Peyer's patch (tissue), 4 donors: ENCODE results near the gene CHRNA5.

Experiments used
- CTCF ChIP-seq, 6 experiments: fragments of 450-650 bp in 4 of 6; fragments of 200-600 bp in 2 of 6; sonication (generic) in 1 of 6; IDR thresholded peaks; one replicate each; pipeline ENCODE4 v1.5.1; 2017 to 2019; ENCODE audit warnings: antibody characterized with exemption in 6 of 6, mild to moderate bottlenecking in 3 of 6, moderate library complexity in 1 of 6
- POLR2A ChIP-seq, 2 donors: fragments of 450-650 bp; IDR thresholded peaks; one replicate each; pipeline ENCODE4 v1.5.1; 2017; ENCODE audit warnings: antibody characterized with exemption in 2 of 2, mild to moderate bottlenecking in 2 of 2, moderate library complexity in 2 of 2

GRCh38 chr15:78641749-78642275 lies 76.5 kb downstream of the CHRNA5 start:
- TF ChIP-seq POLR2A (IDR thresholded peaks at IDR 0.05) (no peak), CTCF (IDR thresholded peaks at IDR 0.05) (no peak)
